Fibroblast of lung (primary cell): ENCODE data around the gene DENR. TPM values are rescaled to one million over a fixed set of nuclear protein-coding genes. Genes with fewer than 3 reads are reported as not detected.
"Not testable (repeated sequence)": the region's sequence is repeated elsewhere in the genome, so short reads cannot be mapped to it uniquely, and the experiment has no call there.

Experiments
- DNase-seq, 2 donors: peaks; one replicate each; pipeline versions ENCODE4 v3.0.0 to v3.0.0-alpha.2; 2010; ENCODE audit warnings: low read depth in 2 of 2
- H2AFZ ChIP-seq: 2 replicates; pipeline ENCODE4 v1.5.1; 2012; ENCODE audit warnings: low read length, control low read depth, inconsistent platforms
- H3K27ac ChIP-seq: 2 replicates; pipeline ENCODE4 v1.5.1; 2011; ENCODE audit warnings: low read length, control low read depth; ENCODE audit not compliant: insufficient read depth
- H3K27me3 ChIP-seq: 2 replicates; pipeline ENCODE4 v1.5.1; 2011; ENCODE audit warnings: mild to moderate bottlenecking, low read length; ENCODE audit not compliant: control insufficient read depth, insufficient read depth
- H3K36me3 ChIP-seq: 2 replicates; pipeline ENCODE4 v1.5.1; 2011; ENCODE audit warnings: low read length; ENCODE audit not compliant: control insufficient read depth, insufficient read depth
- H3K4me1 ChIP-seq: 2 replicates; pipeline ENCODE4 v1.5.1; 2011; ENCODE audit warnings: low read length; ENCODE audit not compliant: control insufficient read depth, insufficient read depth; ENCODE audit errors: extremely low read depth
- H3K4me2 ChIP-seq: 2 replicates; pipeline ENCODE4 v1.5.1; 2011; ENCODE audit warnings: low read length, control low read depth; ENCODE audit not compliant: insufficient read depth; ENCODE audit errors: extremely low read depth
- H3K4me3 ChIP-seq, 4 experiments: fragments of 200-600 bp in 1 of 4; sonication (generic) in 1 of 4; replicated peaks in 1 of 4; 2 replicates each; pipeline ENCODE4 v1.5.1; 2011 to 2016; ENCODE audit warnings: low read length in 4 of 4, low read depth in 3 of 4, mild to moderate bottlenecking in 3 of 4, control low read depth in 2 of 4, inconsistent platforms in 1 of 4, mixed read lengths in 1 of 4; ENCODE audit not compliant: insufficient read depth in 1 of 4; ENCODE audit errors: control extremely low read depth in 1 of 4
- H3K79me2 ChIP-seq: 2 replicates; pipeline ENCODE4 v1.5.1; 2012; ENCODE audit warnings: mild to moderate bottlenecking, low read length, inconsistent platforms; ENCODE audit not compliant: control insufficient read depth, insufficient read depth
- H3K9ac ChIP-seq: 2 replicates; pipeline ENCODE4 v1.5.1; 2011; ENCODE audit warnings: mild to moderate bottlenecking, low read length, control low read depth; ENCODE audit not compliant: insufficient read depth
- H3K9me3 ChIP-seq: 2 replicates; pipeline ENCODE4 v1.5.1; 2012; ENCODE audit warnings: low read depth, low read length; ENCODE audit not compliant: control insufficient read depth, insufficient read depth
- H4K20me1 ChIP-seq: 2 replicates; pipeline ENCODE4 v1.5.1; 2011; ENCODE audit warnings: low read length; ENCODE audit not compliant: control insufficient read depth, insufficient read depth; ENCODE audit errors: extremely low read depth
- EZH2 ChIP-seq: IDR thresholded peaks from 2 replicates; pipeline ENCODE4 v1.5.1; 2012; ENCODE audit warnings: low read length, control low read depth, mild to moderate bottlenecking; ENCODE audit errors: missing control alignments
- polyA minus RNA-seq: library from RNA; depleted of rRNA, polyadenylated mRNA; stranded (reverse); fragments of >200 nt; gene quantifications from 2 replicates; pipeline ENCODE4 v1.2.3, GENCODE V29; 2011; ENCODE audit warnings: low replicate concordance
- polyA plus RNA-seq, 2 donors: library from polyadenylated mRNA; depleted of rRNA in 1 of 2; stranded (reverse) in 1 of 2; unstranded in 1 of 2; fragments of >200 nt; gene quantifications; 2 replicates each; pipeline ENCODE4 v1.2.1, GENCODE V29; 2011 to 2012; ENCODE audit warnings: missing spikeins in 1 of 2
- total RNA-seq: library from RNA; depleted of rRNA; stranded (reverse); fragments of >200 nt; gene quantifications from 2 replicates; pipeline ENCODE4 v1.2.1, GENCODE V29; 2014
- TF ChIP-seq, protein P1 (sequence below), 2 donors: IDR thresholded peaks in 1 of 2; conservative IDR thresholded peaks in 1 of 2; 1 replicate in 1 of 2; 2 replicates in 1 of 2; pipeline ENCODE4 v1.5.1; 2011 to 2012; ENCODE audit warnings: low read length in 2 of 2, control low read depth in 1 of 2, inconsistent platforms in 1 of 2, low read depth in 1 of 2, mild to moderate bottlenecking in 1 of 2

DENR gene, protein sequence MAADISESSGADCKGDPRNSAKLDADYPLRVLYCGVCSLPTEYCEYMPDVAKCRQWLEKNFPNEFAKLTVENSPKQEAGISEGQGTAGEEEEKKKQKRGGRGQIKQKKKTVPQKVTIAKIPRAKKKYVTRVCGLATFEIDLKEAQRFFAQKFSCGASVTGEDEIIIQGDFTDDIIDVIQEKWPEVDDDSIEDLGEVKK
- total RNA-seq (30.8 and 40.6 TPM in 2 replicates), polyA plus RNA-seq (46.5 and 49.1 TPM in 2 replicates), polyA minus RNA-seq (7.2 and 7.4 TPM in 2 replicates)
- polyA plus RNA-seq (2012), result 46.1 and 51.9 TPM in 2 replicates

DNA sequence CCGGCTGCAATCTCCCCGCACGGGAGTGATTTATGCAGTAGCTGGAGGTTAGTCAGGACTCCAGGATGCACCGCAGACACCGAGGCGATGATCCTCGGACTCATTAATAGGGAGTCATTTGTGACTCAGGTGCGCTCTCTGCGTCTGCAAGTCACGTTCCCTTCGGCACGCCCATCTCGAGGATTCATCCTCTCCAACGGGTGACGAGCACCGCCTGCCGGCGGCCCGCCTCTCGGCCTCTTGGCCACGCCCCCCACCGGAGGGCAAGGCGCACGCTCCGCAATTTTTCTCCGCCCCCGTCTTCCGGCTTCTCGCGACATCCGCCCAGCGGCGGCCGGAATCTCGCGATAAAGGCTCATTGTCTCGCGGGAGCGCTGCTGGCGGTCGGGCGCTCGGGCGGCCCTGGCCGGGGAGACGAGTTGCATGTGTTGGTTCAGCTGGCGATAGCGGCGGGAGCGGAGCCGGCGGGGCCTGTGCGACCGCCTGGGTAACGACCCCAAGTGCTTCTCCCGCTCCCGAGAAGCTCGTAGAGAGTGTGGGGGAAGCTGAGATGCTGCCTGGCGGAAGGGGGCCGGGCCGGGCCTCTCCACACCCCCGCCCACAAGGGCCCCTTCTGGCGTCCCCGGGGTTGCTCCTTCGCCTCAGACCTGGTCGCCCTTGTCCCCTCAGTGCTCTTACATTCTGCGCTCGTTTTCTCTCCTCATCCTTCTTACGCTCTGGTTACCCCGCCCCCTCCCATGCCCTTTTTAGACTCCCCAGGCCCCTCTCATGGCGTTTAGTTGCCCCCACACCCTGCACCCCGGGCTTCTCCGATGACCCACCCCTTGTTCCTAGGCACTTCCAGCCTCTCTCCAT, at the start of gene DENR:
TSS of gene DENR (plus strand) at position 361 of the 855 bp plus-strand sequence. CDS start 878 bp downstream, outside the sequence.
- Histone ChIP-seq H3K9ac (peak within 1 kb of the TSS; percentile 96), H3K27me3 (no peaks in the 10 kb centered on the region), H3K27ac (peak within 1 kb of the TSS; percentile 94), H3K4me2 (peak within 1 kb of the TSS; percentile 98), H2AFZ (peak within 1 kb of the TSS; percentile 71), H3K4me3 (peak within 1 kb of the TSS; percentile 90 to 98 (median 96)), H3K36me3 (peaks cover 12% of the 10 kb centered on the region), H4K20me1 (no peaks in the 10 kb centered on the region), H3K79me2 (peaks cover 27% of the 10 kb centered on the region), H3K4me1 (peaks cover 7% of the 10 kb centered on the region), H3K9me3 (no peaks in the 10 kb centered on the region)
- peak; percentile 95 to 97 for DNase-seq
- TF ChIP-seq EZH2, result no peak
- TF ChIP-seq, protein P1, sequence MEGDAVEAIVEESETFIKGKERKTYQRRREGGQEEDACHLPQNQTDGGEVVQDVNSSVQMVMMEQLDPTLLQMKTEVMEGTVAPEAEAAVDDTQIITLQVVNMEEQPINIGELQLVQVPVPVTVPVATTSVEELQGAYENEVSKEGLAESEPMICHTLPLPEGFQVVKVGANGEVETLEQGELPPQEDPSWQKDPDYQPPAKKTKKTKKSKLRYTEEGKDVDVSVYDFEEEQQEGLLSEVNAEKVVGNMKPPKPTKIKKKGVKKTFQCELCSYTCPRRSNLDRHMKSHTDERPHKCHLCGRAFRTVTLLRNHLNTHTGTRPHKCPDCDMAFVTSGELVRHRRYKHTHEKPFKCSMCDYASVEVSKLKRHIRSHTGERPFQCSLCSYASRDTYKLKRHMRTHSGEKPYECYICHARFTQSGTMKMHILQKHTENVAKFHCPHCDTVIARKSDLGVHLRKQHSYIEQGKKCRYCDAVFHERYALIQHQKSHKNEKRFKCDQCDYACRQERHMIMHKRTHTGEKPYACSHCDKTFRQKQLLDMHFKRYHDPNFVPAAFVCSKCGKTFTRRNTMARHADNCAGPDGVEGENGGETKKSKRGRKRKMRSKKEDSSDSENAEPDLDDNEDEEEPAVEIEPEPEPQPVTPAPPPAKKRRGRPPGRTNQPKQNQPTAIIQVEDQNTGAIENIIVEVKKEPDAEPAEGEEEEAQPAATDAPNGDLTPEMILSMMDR (conservative IDR thresholded peaks at IDR 0.05 in 1 of 2, IDR thresholded peaks at IDR 0.05 in 1 of 2; ENCODE audit: low read depth in 1 of 2, low read length in 2 of 2), result peak; percentile 77 to 81

DNA sequence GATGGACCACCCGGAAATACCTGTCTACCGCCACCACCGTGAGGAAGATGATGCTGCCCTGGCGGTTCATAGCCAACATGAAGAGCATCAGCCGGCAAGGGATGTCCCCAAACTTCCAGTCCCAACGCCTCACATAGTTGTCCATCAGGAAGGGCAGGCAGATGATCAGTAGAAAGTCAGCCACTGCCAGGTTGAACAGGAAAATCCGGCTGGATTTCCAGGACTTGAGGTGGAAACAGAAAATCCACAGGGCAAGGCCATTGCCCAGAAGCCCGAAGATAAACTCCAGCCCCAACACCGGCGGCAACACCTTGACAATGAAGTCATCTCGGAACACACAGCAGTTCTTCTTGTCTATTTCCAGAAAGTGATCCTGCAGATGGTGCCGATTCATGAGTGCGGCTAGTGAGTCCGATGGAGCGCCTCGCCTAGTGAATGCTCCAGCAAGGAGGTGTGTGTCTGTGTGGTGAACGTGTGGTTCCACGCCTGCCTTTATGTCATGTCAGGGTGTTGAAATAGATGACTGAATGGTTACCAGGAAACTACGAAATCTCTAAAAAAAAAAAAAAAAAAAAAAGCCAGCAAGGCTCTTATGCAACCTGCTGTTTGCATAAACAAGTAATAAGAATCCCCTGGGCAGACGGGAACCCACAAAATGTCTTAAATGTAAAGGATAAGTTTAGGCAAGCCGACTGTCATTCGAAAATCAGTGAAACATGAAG, 49.6 kb upstream of the DENR start, which contains the start of gene HCAR2:
TSS of gene HCAR2 (minus strand) at position 468 of the 722 bp plus-strand sequence. CDS start at position 394, 74 bp downstream.
- H4K20me1 ChIP-seq, H3K79me2 ChIP-seq, H3K9me3 ChIP-seq, H3K4me2 ChIP-seq, H3K4me3 ChIP-seq, H2AFZ ChIP-seq, H3K4me1 ChIP-seq, H3K36me3 ChIP-seq, H3K27me3 ChIP-seq, H3K9ac ChIP-seq, H3K27ac ChIP-seq, DNase-seq: not testable (repeated sequence)

DNA sequence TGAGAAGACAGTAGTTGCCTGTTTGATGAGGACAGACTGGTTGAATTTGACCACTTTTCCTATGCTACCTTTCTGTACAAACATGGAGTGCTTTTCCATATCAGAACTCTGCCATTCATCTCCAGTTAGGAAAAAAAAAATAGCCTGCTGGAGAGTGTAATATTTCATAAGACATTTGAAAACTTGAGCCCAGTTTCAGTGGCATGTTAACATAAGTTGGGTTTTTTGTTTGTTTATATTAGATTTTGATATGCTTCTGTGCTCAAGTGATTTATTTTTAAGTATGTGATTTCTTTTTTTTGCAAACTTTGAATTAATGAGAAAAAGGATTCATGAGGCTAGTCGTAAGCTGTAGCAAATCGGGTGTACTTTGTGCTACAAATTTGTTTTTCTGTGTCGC, 48.8 kb upstream of the DENR start:
- H3K4me1 ChIP-seq, H3K27ac ChIP-seq, H3K4me3 ChIP-seq, H2AFZ ChIP-seq, H3K27me3 ChIP-seq, H3K9ac ChIP-seq, H3K79me2 ChIP-seq, H3K4me2 ChIP-seq, H3K9me3 ChIP-seq, H3K36me3 ChIP-seq, H4K20me1 ChIP-seq: not testable (repeated sequence)
- peak; percentile 13 to 60 for DNase-seq

DNA sequence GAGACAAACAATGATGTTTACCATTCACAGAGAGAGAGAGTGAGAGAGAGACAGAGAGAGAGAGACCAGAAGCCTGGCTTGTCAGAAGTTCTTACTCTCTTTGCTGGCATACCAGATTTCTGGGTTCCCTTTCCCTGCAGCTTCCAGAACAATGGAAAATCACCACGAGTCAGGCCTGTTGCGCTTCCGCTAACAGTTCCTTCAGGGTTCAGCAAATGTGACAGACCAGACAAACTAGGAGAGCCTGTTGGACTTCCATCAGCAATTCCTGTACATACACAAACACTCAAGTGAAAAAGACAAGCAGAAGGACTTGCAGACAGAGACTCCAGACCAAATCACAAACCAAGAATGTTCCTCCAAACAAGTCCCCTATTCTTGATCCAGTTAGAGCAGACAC, 43.3 kb upstream of the DENR start:
- H4K20me1 ChIP-seq, H3K9me3 ChIP-seq, H3K36me3 ChIP-seq, H2AFZ ChIP-seq, H3K9ac ChIP-seq, H3K27ac ChIP-seq, DNase-seq, H3K4me2 ChIP-seq, H3K4me1 ChIP-seq, H3K27me3 ChIP-seq, H3K4me3 ChIP-seq, H3K79me2 ChIP-seq: not testable (repeated sequence)

DNA sequence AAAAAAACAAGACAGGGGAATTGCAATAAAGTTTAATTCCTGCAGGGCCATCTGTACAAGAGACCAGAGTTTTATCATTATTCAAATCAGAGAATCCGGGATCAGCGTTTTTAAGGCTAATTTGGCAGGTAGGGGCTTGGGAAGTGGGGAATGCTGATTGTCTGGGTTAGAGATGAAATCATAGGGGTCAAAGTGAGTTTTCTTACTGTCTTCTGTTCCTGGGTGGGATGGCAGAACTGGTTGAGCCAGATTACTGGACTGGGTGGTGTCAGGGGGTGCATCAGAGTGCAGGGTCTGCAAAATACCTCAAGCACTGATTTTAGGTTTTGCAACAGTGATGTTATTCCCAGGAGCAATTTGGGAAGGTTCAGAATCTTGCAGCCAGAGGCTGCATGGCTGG, 42.3 kb upstream of the DENR start:
- H3K9me3 ChIP-seq, H3K4me3 ChIP-seq, H4K20me1 ChIP-seq, H2AFZ ChIP-seq, H3K36me3 ChIP-seq, H3K79me2 ChIP-seq, H3K27me3 ChIP-seq, H3K4me2 ChIP-seq, DNase-seq, H3K9ac ChIP-seq, H3K27ac ChIP-seq, H3K4me1 ChIP-seq: not testable (repeated sequence)
